Measurements from ENCODE around the gene CPNE4. TPM values are rescaled to one million over a fixed set of nuclear protein-coding genes. Genes with fewer than 3 reads are reported as not detected.
A peak's percentile ranks its signal among the peaks of the same experiment; 100 is the strongest.

CPNE4 gene
- total RNA-seq, 1 experiment from 2014 or later, result not detected

DNA sequence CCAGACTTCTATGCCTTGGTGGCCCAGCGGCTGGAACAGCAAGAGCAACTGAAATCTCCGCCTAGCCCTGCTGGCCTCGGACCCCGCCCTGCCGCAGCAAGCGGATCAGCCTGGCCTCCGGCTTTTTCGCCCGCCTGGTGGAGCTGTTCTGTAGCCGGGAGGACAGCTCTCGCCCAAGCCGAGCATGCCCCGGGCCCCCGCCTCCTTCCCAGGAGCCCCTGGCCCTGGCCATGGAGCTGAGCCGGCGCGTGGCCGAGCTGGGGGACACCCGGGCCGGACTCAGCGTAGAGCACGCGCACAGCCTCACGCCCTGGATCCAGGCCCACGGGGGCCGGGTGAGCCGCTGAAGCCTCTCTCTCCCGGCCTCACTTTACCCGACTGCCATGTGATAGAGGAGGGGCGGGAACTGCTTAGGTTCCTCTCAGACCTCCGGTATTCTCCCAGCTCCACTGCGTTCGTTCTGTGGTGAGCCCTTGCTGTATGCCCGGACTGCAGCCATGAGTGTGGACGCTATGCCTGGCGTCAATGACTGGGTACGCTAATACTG, 507.9 kb downstream of the CPNE4 start:
- Histone ChIP-seq H3K9me3 (ENCODE audit: low read length) (no peaks in the 10 kb centered on the region), H3K79me2 (ENCODE audit: low read length) (no peaks in the 10 kb centered on the region), H3K27me3 (ENCODE audit: low read length) (no peaks in the 10 kb centered on the region), H3K27ac (ENCODE audit: low read length) (no peak overlapping the region), H3K36me3 (ENCODE audit: low read depth, low read length) (no peaks in the 10 kb centered on the region), H3K4me1 (ENCODE audit: insufficient read depth, low read length) (no peaks in the 10 kb centered on the region), H4K20me1 (ENCODE audit: low read length) (no peaks in the 10 kb centered on the region), H3K9me2 (replicated peaks; ENCODE audit: low read length) (no peaks in the 10 kb centered on the region), H3F3A (ENCODE audit: low read length, unreplicated experiment) (no peaks in the 10 kb centered on the region), H3K4me3 (ENCODE audit: low read length) (peak overlapping the region; percentile 53; the same call in 1 of the 2 replicates), H3K4me2 (ENCODE audit: low read length) (peak overlapping the region; percentile 71), H2AFZ (ENCODE audit: low read length) (peak overlapping the region; percentile 85), H3K9ac (ENCODE audit: low read length) (peak overlapping the region; percentile 40)
- peak; percentile 53 for DNase-seq
- ChIA-PET POLR2A (ENCODE audit: unreplicated experiment) (no interaction called here), CTCF (interaction anchor here (0.9 kb wide), 1 partner anchor 9 kb away, joined by 3 read pairs; no protein-coding TSS in a partner anchor)
- BruUV-seq (replicated peaks), result no TSS peak
- intact Hi-C loops (cut with micrococcal nuclease), result loop anchor here (10.0 kb wide), 1 partner anchor 268 kb away; no protein-coding TSS in a partner anchor
- TF ChIP-seq EZH2 (IDR thresholded peaks at IDR 0.05; ENCODE audit: low read length, unreplicated experiment), result no peak
- peak; percentile 52 for TF ChIP-seq CTCF (conservative IDR thresholded peaks at IDR 0.05; ENCODE audit: low read depth, low read length)
- ATAC-seq, result peak; percentile 99

- POLR2A ChIA-PET (ENCODE audit: unreplicated experiment), result interaction anchor here (0.6 kb wide), 1 partner anchor 180 kb away, joined by 3 read pairs; no protein-coding TSS in a partner anchor
- CTCF ChIA-PET, result no interaction called here
- H3K36me3 ChIP-seq (ENCODE audit: low read depth, low read length), result no peaks in the 10 kb centered on the region
- no peaks in the 10 kb centered on the region for H4K20me1 ChIP-seq (ENCODE audit: low read length)
- H3K9me2 ChIP-seq (replicated peaks; ENCODE audit: low read length), result no peaks in the 10 kb centered on the region
- no peaks in the 10 kb centered on the region for H3K79me2 ChIP-seq (ENCODE audit: low read length)
- no peak overlapping the region for H3K4me2 ChIP-seq (ENCODE audit: low read length)
- BruUV-seq (replicated peaks), result no TSS peak
- TF ChIP-seq CTCF (conservative IDR thresholded peaks at IDR 0.05; ENCODE audit: low read depth, low read length) (no peak), EZH2phosphoT487 (IDR thresholded peaks at IDR 0.05; ENCODE audit: borderline replicate concordance, low read length) (no peak), EZH2 (IDR thresholded peaks at IDR 0.05; ENCODE audit: low read length, unreplicated experiment) (no peak)
- no peak overlapping the region for H3K9ac ChIP-seq (ENCODE audit: low read length)
- no peaks in the 10 kb centered on the region for H3K4me1 ChIP-seq (ENCODE audit: insufficient read depth, low read length)
- DNase-seq, result no peak
- no peak overlapping the region for H3K4me3 ChIP-seq (ENCODE audit: low read length)
- no peak for ATAC-seq
- H3F3A ChIP-seq (ENCODE audit: low read length, unreplicated experiment), result no peaks in the 10 kb centered on the region
- intact Hi-C loops (cut with micrococcal nuclease), result no loop called here
- H2AFZ ChIP-seq (ENCODE audit: low read length), result no peak overlapping the region
- H3K27ac ChIP-seq (ENCODE audit: low read length), result no peak overlapping the region
- no peaks in the 10 kb centered on the region for H3K9me3 ChIP-seq (ENCODE audit: low read length)
- no peaks in the 10 kb centered on the region for H3K27me3 ChIP-seq (ENCODE audit: low read length)
Measured at GRCh38 chr3:131518680-131519079, 516.1 kb downstream of the CPNE4 start.

DNA sequence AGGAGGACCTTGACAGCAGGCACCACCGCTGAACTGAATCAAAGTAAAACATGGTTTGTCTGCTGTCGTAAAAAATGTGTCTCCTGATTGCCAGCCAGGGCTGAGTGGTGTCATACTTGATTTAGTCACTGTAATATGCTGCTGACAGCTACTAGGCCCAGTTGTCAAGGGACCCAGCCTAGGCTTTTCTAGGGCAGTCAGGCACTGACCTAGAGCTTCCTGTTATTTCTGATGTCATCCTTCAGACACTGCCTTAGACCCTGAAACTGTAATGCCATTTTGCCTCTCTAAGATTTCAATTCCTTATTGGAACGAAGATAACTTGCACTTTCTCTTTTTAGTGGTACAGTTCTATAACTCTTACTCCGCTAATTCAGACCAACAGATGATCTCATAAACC, 529.4 kb downstream of the CPNE4 start:
- peaks cover 7% of the 10 kb centered on the region; the same call in 1 of the 2 replicates for H4K20me1 ChIP-seq (ENCODE audit: low read length)
- H3K4me3 ChIP-seq (ENCODE audit: low read length), result no peak overlapping the region
- intact Hi-C loops (cut with micrococcal nuclease), result no loop called here
- no peak for TF ChIP-seq CTCF (conservative IDR thresholded peaks at IDR 0.05; ENCODE audit: low read depth, low read length)
- no peak for TF ChIP-seq EZH2 (IDR thresholded peaks at IDR 0.05; ENCODE audit: low read length, unreplicated experiment)
- no peak for TF ChIP-seq EZH2phosphoT487 (IDR thresholded peaks at IDR 0.05; ENCODE audit: borderline replicate concordance, low read length)
- H3K36me3 ChIP-seq (ENCODE audit: low read depth, low read length), result peaks cover 4% of the 10 kb centered on the region; the same call in 1 of the 2 replicates
- no peaks in the 10 kb centered on the region for H3K27me3 ChIP-seq (ENCODE audit: low read length)
- ChIA-PET CTCF (no interaction called here), POLR2A (ENCODE audit: unreplicated experiment) (no interaction called here)
- no peaks in the 10 kb centered on the region for H3K9me3 ChIP-seq (ENCODE audit: low read length)
- ATAC-seq, result no peak
- peaks cover 31% of the 10 kb centered on the region for H3K79me2 ChIP-seq (ENCODE audit: low read length)
- DNase-seq, result no peak
- no peak overlapping the region for H3K27ac ChIP-seq (ENCODE audit: low read length)
- H3K9me2 ChIP-seq (replicated peaks; ENCODE audit: low read length), result no peaks in the 10 kb centered on the region
- H3K9ac ChIP-seq (ENCODE audit: low read length), result no peak overlapping the region
- H3F3A ChIP-seq (ENCODE audit: low read length, unreplicated experiment), result no peaks in the 10 kb centered on the region
- H3K4me2 ChIP-seq (ENCODE audit: low read length), result no peak overlapping the region
- H2AFZ ChIP-seq (ENCODE audit: low read length), result no peak overlapping the region
- peaks cover 15% of the 10 kb centered on the region for H3K4me1 ChIP-seq (ENCODE audit: insufficient read depth, low read length)
- no TSS peak for BruUV-seq (replicated peaks)
